ENCODE measurements around the gene KLRC4.

GRCh38 chr12:10362325-10362724 is 47.2 kb downstream of the KLRC4 start:
- TF ChIP-seq CTCF (conservative IDR thresholded peaks at IDR 0.05) (no peak), EZH2 (IDR thresholded peaks at IDR 0.05; ENCODE audit: low read depth) (no peak)

Measured in PC-9 (cell line).